ENCODE measurements around the gene PRKAG1.

DNA sequence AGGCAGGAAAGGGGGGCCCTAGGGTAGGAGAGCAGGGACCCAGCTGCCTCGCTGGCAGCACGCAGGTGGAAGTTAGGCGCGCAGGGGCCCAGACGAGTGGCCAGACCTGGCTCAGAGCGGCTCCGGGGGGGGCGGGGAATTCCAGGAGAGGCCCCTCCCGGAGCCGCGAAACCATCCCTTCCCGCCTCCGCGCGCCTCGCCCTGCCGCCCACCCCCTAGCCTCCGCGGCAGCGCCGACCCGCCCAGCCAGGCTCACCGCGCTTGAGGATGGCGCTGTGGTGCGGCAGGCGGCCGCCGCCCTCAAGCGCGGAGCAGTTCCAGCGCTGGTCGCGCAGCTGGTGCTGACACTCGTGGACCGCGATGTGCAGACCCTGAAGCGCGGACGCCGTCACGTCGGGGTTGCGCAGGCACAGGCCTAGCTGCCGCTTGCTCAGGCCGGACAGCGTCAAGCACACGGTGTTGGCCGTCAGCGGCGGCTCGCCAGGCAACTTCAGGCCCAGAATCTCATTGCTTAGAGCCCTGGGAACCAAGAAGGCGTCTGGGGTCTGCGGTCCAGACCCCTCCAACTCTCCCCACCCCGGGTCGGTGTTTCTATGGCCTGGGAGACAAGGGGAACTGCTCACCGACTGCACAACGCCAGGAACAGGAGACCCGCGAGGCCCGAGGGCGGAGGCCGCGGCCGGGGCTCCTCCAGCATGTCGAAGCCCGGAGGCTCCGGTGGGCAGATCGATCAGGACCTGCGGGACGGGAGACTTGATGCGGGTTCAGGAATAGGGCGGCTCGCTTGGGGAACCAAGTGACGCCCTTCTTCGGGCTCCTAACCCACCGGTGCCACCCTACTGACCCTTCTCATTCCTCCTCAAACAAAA, 48.5 kb downstream of the PRKAG1 start:
- no peak for TF ChIP-seq CTCF (IDR thresholded peaks at IDR 0.05; ENCODE audit: borderline replicate concordance, extremely low read depth, low read length, poor library complexity, severe bottlenecking)
- no peak for TF ChIP-seq EZH2 (IDR thresholded peaks at IDR 0.05; ENCODE audit: borderline replicate concordance, low read depth, low read length, severe bottlenecking)

Measured in DND-41 (cell line).